ENCODE measurements around the gene PUS1. TPM values are rescaled to one million over a fixed set of nuclear protein-coding genes. Genes with fewer than 3 reads are reported as not detected.
"Not testable (repeated sequence)": the region's sequence is repeated elsewhere in the genome, so short reads cannot be mapped to it uniquely, and the experiment has no call there.

The PUS1 gene
- 100 to 1,000 TPM; 116 to 118 TPM for total RNA-seq

DNA sequence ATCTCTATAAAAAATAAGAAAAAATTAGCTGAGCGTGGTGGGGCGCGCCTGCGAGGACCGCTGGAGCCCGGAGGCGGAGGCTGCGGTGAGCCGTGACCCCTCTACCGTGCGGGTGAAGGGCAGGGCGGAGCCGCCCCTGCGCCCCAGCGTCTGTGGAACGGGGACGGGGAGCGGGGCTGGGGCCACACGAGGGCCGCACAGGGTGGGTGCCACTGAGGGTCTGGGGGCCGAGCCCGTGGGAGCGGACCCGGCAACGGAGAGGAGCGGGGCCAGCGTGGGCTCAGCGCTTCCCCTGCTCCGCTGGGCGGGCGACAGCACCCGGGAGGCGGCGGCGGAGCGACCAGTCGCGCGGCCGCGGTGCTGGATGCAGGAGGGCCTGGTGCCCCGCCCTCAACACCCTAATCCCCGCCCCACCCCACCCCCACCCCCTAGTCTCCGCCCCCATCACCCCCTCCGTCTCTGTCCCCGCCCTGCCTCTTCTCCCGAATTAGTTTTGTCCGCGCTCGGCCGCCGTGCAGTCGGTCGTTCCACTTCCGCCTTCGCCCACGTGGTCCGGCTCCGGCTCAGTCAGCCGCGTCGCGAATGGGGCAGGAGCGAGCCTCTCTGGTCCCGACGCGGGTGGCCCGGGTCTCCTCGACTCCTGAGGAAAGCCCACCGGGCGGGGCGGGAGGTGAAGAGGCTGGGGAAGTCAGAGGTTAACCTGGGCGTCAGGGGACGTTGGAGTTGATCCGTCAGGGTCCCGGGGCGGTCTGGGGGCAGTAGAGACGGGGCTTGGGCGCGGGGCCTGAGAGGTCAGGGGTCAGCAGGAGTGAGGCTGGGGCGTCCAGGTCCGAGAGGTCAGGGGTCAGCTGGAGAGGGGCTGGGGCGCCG lies at the start of gene PUS1:
Gene PUS1 (plus strand): TSS at position 566 of the 870 bp plus-strand sequence. CDS start 447 bp downstream, outside the sequence.
- peak; percentile 93 for DNase-seq
- H3K27me3 Mint-ChIP-seq: no peaks in the 10 kb centered on the region
- peak within 1 kb of the TSS; percentile 96 for H3K27ac Mint-ChIP-seq
- H3K4me3 Mint-ChIP-seq: peak within 1 kb of the TSS; percentile 97
- H3K36me3 Mint-ChIP-seq: peaks cover 35% of the 10 kb centered on the region
- peaks cover 16% of the 10 kb centered on the region for H3K4me1 Mint-ChIP-seq
- H3K9me3 Mint-ChIP-seq: no peaks in the 10 kb centered on the region

DNA sequence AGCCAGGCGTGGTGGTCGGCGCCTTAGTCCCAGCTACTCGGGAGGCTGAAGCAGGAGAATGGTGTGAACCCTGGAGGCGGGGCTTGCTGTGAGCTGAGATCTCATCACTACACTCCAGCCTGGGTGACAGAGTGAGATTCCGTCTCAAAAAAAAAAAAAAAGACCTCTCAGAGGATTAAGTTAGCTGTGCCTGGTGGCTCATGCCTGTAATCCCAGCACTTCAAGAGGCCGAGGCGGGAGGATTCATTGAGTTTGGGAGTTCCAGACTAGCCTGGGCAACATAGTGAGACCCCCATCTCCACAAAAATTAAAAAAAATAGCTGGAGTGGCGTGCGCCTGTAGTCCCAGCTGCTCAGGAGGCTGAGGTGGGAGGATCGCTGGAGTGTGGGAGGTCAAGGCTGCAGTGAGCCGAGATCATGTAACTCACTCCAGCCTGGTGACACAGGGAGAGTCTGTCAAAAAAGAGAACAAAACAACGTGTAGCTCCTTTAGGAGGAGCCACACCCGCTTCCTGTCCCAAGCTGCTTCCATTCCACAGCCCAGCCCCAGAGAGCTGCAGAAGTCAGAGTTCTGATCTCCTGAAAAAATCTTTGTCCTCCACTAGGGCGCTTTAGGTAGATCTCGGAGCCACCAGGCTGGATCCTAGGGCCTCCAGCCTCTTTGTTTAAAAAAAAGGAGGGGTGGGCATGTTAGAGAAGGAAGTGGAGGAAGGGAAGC lies 46.1 kb upstream of the PUS1 start:
- no peaks in the 10 kb centered on the region for H3K36me3 Mint-ChIP-seq
- H3K9me3 Mint-ChIP-seq: peaks cover 5% of the 10 kb centered on the region
- no peak for DNase-seq
- H3K27ac Mint-ChIP-seq: no peak overlapping the region
- no peaks in the 10 kb centered on the region for H3K27me3 Mint-ChIP-seq
- H3K4me1 Mint-ChIP-seq: no peaks in the 10 kb centered on the region
- no peak overlapping the region for H3K4me3 Mint-ChIP-seq

- no peaks in the 10 kb centered on the region for H3K27me3 Mint-ChIP-seq
Observed at GRCh38 chr12:131883521-131883900, 45.6 kb upstream of the PUS1 start.

DNA sequence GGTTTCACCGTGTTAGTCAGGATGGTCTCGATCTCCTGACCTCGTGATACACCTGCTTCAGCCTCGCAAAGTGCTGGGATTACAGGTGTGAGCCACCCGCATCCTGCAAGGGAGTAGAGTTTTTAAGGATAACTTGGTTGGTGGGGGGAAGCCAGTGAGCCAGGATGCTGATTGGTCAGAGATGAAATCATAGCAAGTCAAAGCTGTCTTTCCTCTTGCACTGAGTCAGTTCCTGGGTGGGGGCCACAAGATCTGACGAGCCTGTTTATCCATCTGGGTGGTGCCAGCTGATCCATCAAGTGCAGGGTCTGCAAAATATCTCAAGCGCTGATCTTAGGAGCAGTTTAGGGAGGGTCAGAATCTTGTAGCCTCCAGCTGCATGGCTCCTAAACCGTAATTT lies 44.0 kb upstream of the PUS1 start:
- not testable (repeated sequence) for H3K4me3 Mint-ChIP-seq, H3K4me1 Mint-ChIP-seq, H3K36me3 Mint-ChIP-seq, H3K9me3 Mint-ChIP-seq, H3K27ac Mint-ChIP-seq, DNase-seq, H3K27me3 Mint-ChIP-seq

More at GRCh38 chr12:131883521-131883900, 45.6 kb upstream of the PUS1 start:
- Mint-ChIP-seq H3K36me3 (no peaks in the 10 kb centered on the region), H3K9me3 (peaks cover 5% of the 10 kb centered on the region), H3K27ac (no peak overlapping the region), H3K4me1 (no peaks in the 10 kb centered on the region), H3K4me3 (no peak overlapping the region)
- DNase-seq: no peak

DNA sequence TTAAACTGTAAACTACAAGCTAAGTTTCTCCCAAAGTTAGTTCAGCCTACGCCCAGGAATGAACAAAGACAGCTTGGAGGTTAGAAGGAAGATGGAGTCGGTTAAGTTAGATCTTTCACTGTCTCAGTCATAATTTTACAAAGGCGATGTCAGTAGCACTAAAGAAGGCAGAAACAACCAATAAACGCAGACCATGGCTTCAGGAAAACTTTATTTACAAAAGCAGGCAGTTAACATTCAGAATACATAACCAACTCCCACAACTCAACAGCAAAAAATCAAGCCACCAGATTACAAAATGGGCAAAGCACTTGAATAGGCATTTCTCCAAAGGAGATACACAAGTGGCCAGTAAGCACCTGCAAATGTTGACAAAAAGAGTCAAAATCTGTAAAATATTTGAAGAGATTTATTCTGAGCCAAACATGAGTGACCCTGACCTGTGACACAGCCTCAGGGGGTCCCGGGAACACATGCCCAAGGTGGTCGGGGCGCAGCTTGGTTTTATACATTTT lies 43.5 kb upstream of the PUS1 start:
- no peak overlapping the region for H3K27ac Mint-ChIP-seq
- peaks cover 5% of the 10 kb centered on the region for H3K9me3 Mint-ChIP-seq
- H3K36me3 Mint-ChIP-seq: no peaks in the 10 kb centered on the region
- no peak overlapping the region for H3K4me3 Mint-ChIP-seq
- H3K4me1 Mint-ChIP-seq: no peaks in the 10 kb centered on the region
- H3K27me3 Mint-ChIP-seq: no peaks in the 10 kb centered on the region
- DNase-seq: no peak

DNA sequence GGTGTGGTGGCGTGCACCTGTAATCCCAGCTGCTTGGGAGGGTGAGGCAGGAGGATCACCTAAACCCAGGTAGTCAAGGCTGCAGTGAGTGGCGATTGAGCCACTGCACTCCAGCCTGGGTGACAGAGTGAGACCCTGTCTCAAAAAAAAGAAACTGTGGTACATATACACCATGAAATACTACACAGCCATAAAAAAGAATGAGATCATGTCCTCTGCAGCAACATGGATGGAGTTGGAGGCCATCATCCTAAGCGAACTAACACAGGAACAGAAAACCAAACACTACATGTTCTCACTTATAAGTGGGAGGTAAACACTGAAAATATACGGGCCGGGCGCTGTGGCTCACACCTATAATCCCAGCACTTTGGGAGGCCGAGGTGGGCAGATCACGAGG lies 37.4 kb upstream of the PUS1 start:
- DNase-seq, H3K9me3 Mint-ChIP-seq, H3K4me1 Mint-ChIP-seq, H3K36me3 Mint-ChIP-seq, H3K4me3 Mint-ChIP-seq, H3K27me3 Mint-ChIP-seq, H3K27ac Mint-ChIP-seq: not testable (repeated sequence)

GRCh38 chr12:131892711-131893604 lies 36.1 kb upstream of the PUS1 start:
- Mint-ChIP-seq H3K4me1 (peaks cover 8% of the 10 kb centered on the region), H3K4me3 (no peak overlapping the region), H3K27me3 (no peaks in the 10 kb centered on the region), H3K36me3 (no peaks in the 10 kb centered on the region), H3K27ac (no peak overlapping the region), H3K9me3 (no peaks in the 10 kb centered on the region)
- no peak for DNase-seq

GRCh38 chr12:131893605-131894312 lies 35.3 kb upstream of the PUS1 start:
- no peaks in the 10 kb centered on the region for H3K27me3 Mint-ChIP-seq
- H3K4me1 Mint-ChIP-seq: peaks cover 12% of the 10 kb centered on the region
- no peak overlapping the region for H3K27ac Mint-ChIP-seq
- H3K4me3 Mint-ChIP-seq: no peak overlapping the region
- H3K9me3 Mint-ChIP-seq: no peaks in the 10 kb centered on the region
- DNase-seq: no peak
- H3K36me3 Mint-ChIP-seq: no peaks in the 10 kb centered on the region

DNA sequence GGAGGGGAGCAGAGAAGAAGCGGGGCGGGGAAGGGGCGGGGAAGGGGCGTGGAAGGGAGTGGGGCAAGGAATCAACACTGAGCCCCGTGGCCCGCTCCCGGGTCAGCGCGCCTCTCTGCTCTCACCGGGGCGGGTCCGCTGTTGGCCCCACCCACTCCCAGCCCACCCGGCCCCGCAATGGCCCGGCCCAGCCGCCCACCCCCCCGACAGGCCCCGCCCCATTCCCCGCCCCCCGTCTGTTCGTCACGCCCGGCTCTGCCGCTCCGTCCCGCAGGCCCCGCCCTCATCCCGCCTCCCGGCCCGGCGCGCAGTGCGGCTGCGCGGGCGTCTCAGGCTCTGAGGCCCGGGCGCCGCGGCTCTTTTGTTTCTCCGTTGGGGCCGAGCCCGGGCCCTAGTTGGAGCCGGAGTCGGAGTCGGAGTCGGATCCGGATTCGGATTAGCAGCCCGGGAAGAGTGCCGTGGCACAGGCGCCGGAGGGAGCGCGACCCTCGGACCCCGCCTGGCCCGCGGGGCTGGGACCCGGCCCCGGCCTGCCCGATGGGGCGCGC lies 34.7 kb upstream of the PUS1 start, which contains the start of gene ULK1:
Gene ULK1 (plus strand): TSS at position 310 of the 548 bp plus-strand sequence. CDS start 380 bp downstream, outside the sequence.
- peak; percentile 95 for DNase-seq
- peaks cover 12% of the 10 kb centered on the region for H3K4me1 Mint-ChIP-seq
- no peaks in the 10 kb centered on the region for H3K9me3 Mint-ChIP-seq
- H3K36me3 Mint-ChIP-seq: no peaks in the 10 kb centered on the region
- H3K4me3 Mint-ChIP-seq: peak within 1 kb of the TSS; percentile 81
- H3K27me3 Mint-ChIP-seq: no peaks in the 10 kb centered on the region
- peak within 1 kb of the TSS; percentile 66 for H3K27ac Mint-ChIP-seq

DNA sequence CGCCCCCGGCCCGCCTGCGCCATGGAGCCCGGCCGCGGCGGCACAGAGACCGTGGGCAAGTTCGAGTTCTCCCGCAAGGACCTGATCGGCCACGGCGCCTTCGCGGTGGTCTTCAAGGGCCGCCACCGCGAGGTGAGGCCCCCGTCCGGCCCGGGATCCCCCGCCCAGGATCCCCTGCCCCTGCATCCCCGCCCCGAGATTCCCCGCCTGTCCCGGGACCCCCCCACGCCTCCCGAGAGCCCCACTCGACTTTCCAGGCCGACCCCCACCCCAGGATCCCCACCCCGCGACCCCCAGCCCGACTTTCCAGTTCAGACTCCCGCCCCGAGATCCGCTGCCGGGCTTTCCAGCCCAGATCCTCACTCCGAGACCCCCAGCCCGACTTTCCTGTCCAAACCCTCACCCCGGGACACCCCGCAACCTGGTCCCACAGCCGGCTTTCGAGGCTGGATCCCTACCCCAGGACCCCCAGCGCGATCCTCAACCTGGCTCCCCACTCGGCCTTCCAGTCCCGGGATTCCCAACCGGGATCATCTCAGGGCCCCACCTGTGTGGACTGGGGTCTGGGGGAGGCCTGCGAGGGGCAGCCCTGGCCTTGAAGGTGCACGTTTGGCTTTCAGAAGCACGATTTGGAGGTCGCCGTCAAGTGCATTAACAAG lies 34.0 kb upstream of the PUS1 start:
- no peak for DNase-seq
- Mint-ChIP-seq H3K4me1 (peaks cover 12% of the 10 kb centered on the region), H3K27ac (peak overlapping the region; percentile 66), H3K4me3 (peak overlapping the region; percentile 81), H3K9me3 (no peaks in the 10 kb centered on the region), H3K36me3 (no peaks in the 10 kb centered on the region), H3K27me3 (no peaks in the 10 kb centered on the region)

DNA sequence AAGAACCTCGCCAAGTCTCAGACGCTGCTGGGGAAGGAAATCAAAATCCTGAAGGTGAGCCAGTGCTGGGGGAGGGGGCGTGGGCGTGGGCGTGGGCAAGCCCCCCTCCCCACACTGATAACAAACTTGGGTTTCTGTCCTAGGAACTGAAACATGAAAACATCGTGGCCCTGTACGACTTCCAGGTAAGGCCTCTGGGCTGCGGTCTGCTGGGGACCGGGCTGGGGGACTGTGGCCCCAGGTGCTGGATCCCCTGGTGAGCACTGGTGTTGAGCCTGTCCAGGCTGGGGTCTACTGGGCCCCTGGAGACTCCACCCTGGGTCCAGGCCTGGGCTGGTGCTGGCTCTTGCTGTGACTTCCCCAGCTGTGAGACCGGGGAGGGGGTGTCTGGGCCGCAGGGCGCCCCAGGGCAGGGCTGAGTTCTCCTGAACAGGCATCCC lies 33.4 kb upstream of the PUS1 start:
- H3K36me3 Mint-ChIP-seq: no peaks in the 10 kb centered on the region
- H3K9me3 Mint-ChIP-seq: no peaks in the 10 kb centered on the region
- peak overlapping the region; percentile 66 for H3K27ac Mint-ChIP-seq
- H3K4me3 Mint-ChIP-seq: peak overlapping the region; percentile 81
- H3K4me1 Mint-ChIP-seq: peaks cover 12% of the 10 kb centered on the region
- H3K27me3 Mint-ChIP-seq: no peaks in the 10 kb centered on the region
- no peak for DNase-seq

- Mint-ChIP-seq H3K27ac (no peak overlapping the region), H3K9me3 (no peaks in the 10 kb centered on the region), H3K4me1 (peaks cover 12% of the 10 kb centered on the region), H3K27me3 (no peaks in the 10 kb centered on the region), H3K36me3 (no peaks in the 10 kb centered on the region), H3K4me3 (peak overlapping the region; percentile 81)
- peak; percentile 76 for DNase-seq
Observed at GRCh38 chr12:131896080-131896810, 32.8 kb upstream of the PUS1 start.

- no peak for DNase-seq
- peak overlapping the region; percentile 65 for H3K4me3 Mint-ChIP-seq
- H3K36me3 Mint-ChIP-seq: no peaks in the 10 kb centered on the region
- H3K4me1 Mint-ChIP-seq: peaks cover 12% of the 10 kb centered on the region
- no peak overlapping the region for H3K27ac Mint-ChIP-seq
- H3K27me3 Mint-ChIP-seq: no peaks in the 10 kb centered on the region
- no peaks in the 10 kb centered on the region for H3K9me3 Mint-ChIP-seq
Observed at GRCh38 chr12:131896811-131897270, 32.2 kb upstream of the PUS1 start.
